GM12878 (cell line): ENCODE data around the gene EVX2. TPM values are rescaled to one million over a fixed set of nuclear protein-coding genes. Genes with fewer than 3 reads are reported as not detected.

Experiments
- ATAC-seq: fragments of 200-7000 bp; cut with Tn5 transposase; 3 replicates; pipeline ENCODE4 v1.9.1; 2020; ENCODE audit warnings: mild to moderate bottlenecking, moderate library complexity
- BruUV-seq: library from RNA; stranded (reverse); fragments of 400-500 nt; replicated peaks from 2 replicates; lab custom pipeline; 2021; lab: Mats Ljungman, UMichigan
- CTCF ChIA-PET: fragments of 300-600 bp; sonication (Branson Sonifier 250); formaldehyde crosslinking; extraction: SDS; loops from one replicate; lab custom pipeline; 2021; ENCODE audit warnings: inconsistent platforms; lab: Yijun Ruan, JAX
- POLR2A ChIA-PET: fragments of 350-600 bp; formaldehyde crosslinking; extraction: SDS; loops from one replicate; lab custom pipeline; 2021; ENCODE audit warnings: inconsistent platforms; lab: Charles Lee
- RAD21 ChIA-PET: fragments of 300-600 bp; sonication (Branson Sonifier 250); formaldehyde crosslinking; loops from one replicate; lab custom pipeline; 2023; ENCODE audit warnings: antibody characterized with exemption; ENCODE audit not compliant: unreplicated experiment; lab: Charles Lee
- SMC1A ChIA-PET: fragments of 300-600 bp; sonication (Branson Sonifier 250); formaldehyde crosslinking; loops from one replicate; lab custom pipeline; 2023; ENCODE audit not compliant: unreplicated experiment, uncharacterized antibody; lab: Charles Lee
- DNase-seq: peaks from one replicate; pipeline ENCODE4 v3.0.0-alpha.2; 2011; ENCODE audit warnings: low read depth, low spot score
- FAIRE-seq: peaks from 3 replicates; lab custom pipeline; 2011; peaks lifted over from hg19 to GRCh38; lab: Jason Lieb, UNC
- H2AFZ ChIP-seq: 2 replicates; pipeline ENCODE4 v1.6.0; 2011; ENCODE audit warnings: low read depth, low read length, control low read depth; ENCODE audit not compliant: control insufficient read depth
- H3K27ac ChIP-seq: 2 replicates; pipeline ENCODE4 v1.5.1; 2011; ENCODE audit warnings: control low read depth; ENCODE audit not compliant: control insufficient read depth, insufficient read depth
- H3K27me3 ChIP-seq, 2 experiments: replicated peaks in 1 of 2; 2 replicates each; pipeline versions ENCODE4 v1.6.0 to v1.6.1; 2011; ENCODE audit warnings: low read length in 1 of 2; ENCODE audit not compliant: control insufficient read depth in 2 of 2, insufficient read depth in 2 of 2
- H3K36me3 ChIP-seq, 2 experiments: 2 replicates each; pipeline ENCODE4 v1.5.1; 2011; ENCODE audit warnings: low read length in 1 of 2; ENCODE audit not compliant: control insufficient read depth in 2 of 2, insufficient read depth in 2 of 2
- H3K4me1 ChIP-seq: 2 replicates; pipeline ENCODE4 v1.6.1; 2011; ENCODE audit warnings: mild to moderate bottlenecking, low read length, moderate library complexity, mixed read lengths; ENCODE audit not compliant: control insufficient read depth, insufficient read depth
- H3K4me2 ChIP-seq: 2 replicates; pipeline ENCODE4 v1.6.0; 2011; ENCODE audit warnings: control low read depth; ENCODE audit not compliant: control insufficient read depth, insufficient read depth
- H3K4me3 ChIP-seq: fragments of 200-600 bp; sonication (generic); 2 replicates; pipeline ENCODE4 v1.5.1; 2016
- H3K79me2 ChIP-seq: 2 replicates; pipeline ENCODE4 v1.6.0; 2011; ENCODE audit warnings: low read length; ENCODE audit not compliant: control insufficient read depth, insufficient read depth
- H3K9ac ChIP-seq: 2 replicates; pipeline ENCODE4 v1.8.0; 2011; ENCODE audit warnings: low read length, control low read depth, mixed read lengths; ENCODE audit not compliant: control insufficient read depth, insufficient read depth
- H3K9me3 ChIP-seq: replicated peaks from 3 replicates; pipeline ENCODE4 v1.5.1; 2011; ENCODE audit warnings: mild to moderate bottlenecking, low read length; ENCODE audit not compliant: control insufficient read depth, insufficient read depth
- H4K20me1 ChIP-seq: 2 replicates; pipeline ENCODE4 v1.6.0; 2011; ENCODE audit not compliant: control insufficient read depth, insufficient read depth
- BHLHE40 ChIP-seq, 2 experiments: fragments of 450-650 bp in 1 of 2; IDR thresholded peaks; 2 replicates each; pipeline ENCODE4 v1.6.1; 2011 to 2017; ENCODE audit warnings: low read depth in 2 of 2, borderline replicate concordance in 1 of 2, improper control_type of control experiment in 1 of 2, low read length in 1 of 2, mild to moderate bottlenecking in 1 of 2
- EED ChIP-seq: sonication (generic); IDR thresholded peaks from 2 replicates; pipeline ENCODE4 v1.6.1; 2016; ENCODE audit warnings: antibody characterized with exemption, low read depth
- EP300 ChIP-seq, 2 experiments: fragments of 150-350 bp in 1 of 2; IDR thresholded peaks; 2 replicates each; pipeline ENCODE4 v1.6.1; 2011 to 2012; ENCODE audit warnings: low read depth in 2 of 2, low read length in 2 of 2, borderline replicate concordance in 1 of 2, improper control_type of control experiment in 1 of 2, inconsistent platforms in 1 of 2; ENCODE audit not compliant: control insufficient read depth in 1 of 2
- FOS ChIP-seq: IDR thresholded peaks from 3 replicates; pipeline ENCODE4 v1.6.1; 2011; ENCODE audit warnings: borderline replicate concordance; ENCODE audit not compliant: insufficient read length; ENCODE audit errors: extremely low read depth
- HDAC2 ChIP-seq: fragments of 200-600 bp; sonication (generic); IDR thresholded peaks from 2 replicates; pipeline ENCODE4 v1.6.1; 2017
- JUNB ChIP-seq: IDR thresholded peaks from 2 replicates; pipeline ENCODE4 v1.6.1; 2016; ENCODE audit warnings: antibody characterized with exemption, mild to moderate bottlenecking
- MXI1 ChIP-seq: fragments of 150-350 bp; IDR thresholded peaks from 2 replicates; pipeline ENCODE4 v1.6.1; 2011; ENCODE audit warnings: low read depth, mild to moderate bottlenecking, inconsistent platforms, low read length, improper control_type of control experiment
- SPI1 ChIP-seq: IDR thresholded peaks from 2 replicates; pipeline ENCODE4 v1.6.1; 2011; ENCODE audit warnings: low read depth, mild to moderate bottlenecking, low read length, moderate library complexity, borderline replicate concordance; ENCODE audit not compliant: insufficient read depth
- SUPT20H ChIP-seq: IDR thresholded peaks from 2 replicates; pipeline ENCODE4 v1.6.1; 2011; ENCODE audit warnings: low read depth, mild to moderate bottlenecking, low read length, moderate library complexity, borderline replicate concordance; ENCODE audit not compliant: control insufficient read depth
- WGBS: methylation state at CpG from one replicate; pipeline ENCODE4 v1.1.6; 2016; ENCODE audit warnings: low lambda C conversion rate; ENCODE audit not compliant: insufficient replicate concordance, insufficient coverage; ENCODE audit errors: missing lambda C conversion rate; 5-methylcytosine and 5-hydroxymethylcytosine counted together
- in situ Hi-C: fragments of 300-500 bp; cut with MboI; formaldehyde crosslinking; loops from 9 replicates; pipeline ENCODE4 v1.14.3; 2018; ENCODE audit warnings: mixed read lengths
- intact Hi-C: fragments of 100-400 bp; cut with micrococcal nuclease; formaldehyde crosslinking; loops from one replicate; pipeline ENCODE4 v1.14.2; 2022; ENCODE audit not compliant: unreplicated experiment
- polyA plus RNA-seq, 11 experiments: library from polyadenylated mRNA; depleted of rRNA in 4 of 11; unstranded in 6 of 11; stranded (reverse) in 5 of 11; fragments of >200 nt; fragmentation: Nextera tagmentation in 4 of 11; fragmentation: Illumina TruSeq in 1 of 11; extraction: Ambion mirVana in 4 of 11; extraction: Trizol in 1 of 11; gene quantifications; 1 replicate in 1 of 11; 2 replicates in 10 of 11; pipeline versions ENCODE4 v1.2.1 to v1.2.3, GENCODE V29; 2011 to 2016; ENCODE audit warnings: inconsistent platforms in 2 of 11, missing spikeins in 2 of 11, low read depth in 1 of 11
- total RNA-seq, 4 experiments: library from RNA; depleted of rRNA in 3 of 4; stranded (reverse); fragments of >200 nt in 3 of 4; fragmentation: Illumina TruSeq in 1 of 4; extraction: Trizol in 1 of 4; gene quantifications; 2 replicates each; pipeline versions ENCODE4 v1.2.1 to v1.2.3, GENCODE V29; 2013 to 2021
- TF ChIP-seq, protein P1 (sequence below): fragments of 450-650 bp; IDR thresholded peaks from 2 replicates; pipeline ENCODE4 v1.6.1; 2018; ENCODE audit warnings: borderline replicate concordance, mild to moderate bottlenecking; ENCODE audit not compliant: partially characterized antibody
- TF ChIP-seq, protein P2 (sequence below): fragments of 450-650 bp; IDR thresholded peaks from 2 replicates; pipeline ENCODE4 v1.6.1; 2017; ENCODE audit warnings: mild to moderate bottlenecking, moderate library complexity
- TF ChIP-seq, protein P3 (sequence below): fragments of 450-650 bp; IDR thresholded peaks from 2 replicates; pipeline ENCODE4 v1.6.1; 2017; ENCODE audit warnings: borderline replicate concordance

Gene EVX2
- total and polyA plus RNA-seq, 10 of the 15 experiments (the other 5 are each of a cell fraction or from before 2014, with no cell fraction given): not detected

DNA sequence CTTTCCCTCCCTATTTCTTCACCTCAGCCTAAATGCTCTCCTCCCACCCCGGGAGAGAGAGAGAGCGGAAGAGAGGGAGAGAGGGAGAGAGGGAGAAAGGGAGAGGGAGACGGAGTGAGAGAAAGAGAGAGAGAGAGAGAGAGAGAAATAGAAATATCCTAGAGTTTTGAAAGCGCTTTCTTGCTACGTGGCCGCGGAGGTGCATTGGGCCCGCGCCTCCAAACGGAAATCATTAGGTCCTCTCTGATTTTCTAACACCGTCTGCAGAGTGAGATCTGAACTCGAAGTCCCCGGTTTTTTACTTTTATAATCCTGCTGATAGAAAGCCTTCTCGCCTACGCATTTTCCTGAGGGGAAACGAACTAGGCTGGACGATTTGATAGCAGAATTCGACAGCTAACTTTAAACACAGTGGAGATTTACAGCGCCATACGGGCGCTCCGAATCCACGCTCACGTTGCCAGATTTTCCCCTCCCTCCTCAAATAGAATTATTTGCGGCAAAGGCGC lies 903 bp upstream of the EVX2 start (continued):
- TF ChIP-seq, protein P1, sequence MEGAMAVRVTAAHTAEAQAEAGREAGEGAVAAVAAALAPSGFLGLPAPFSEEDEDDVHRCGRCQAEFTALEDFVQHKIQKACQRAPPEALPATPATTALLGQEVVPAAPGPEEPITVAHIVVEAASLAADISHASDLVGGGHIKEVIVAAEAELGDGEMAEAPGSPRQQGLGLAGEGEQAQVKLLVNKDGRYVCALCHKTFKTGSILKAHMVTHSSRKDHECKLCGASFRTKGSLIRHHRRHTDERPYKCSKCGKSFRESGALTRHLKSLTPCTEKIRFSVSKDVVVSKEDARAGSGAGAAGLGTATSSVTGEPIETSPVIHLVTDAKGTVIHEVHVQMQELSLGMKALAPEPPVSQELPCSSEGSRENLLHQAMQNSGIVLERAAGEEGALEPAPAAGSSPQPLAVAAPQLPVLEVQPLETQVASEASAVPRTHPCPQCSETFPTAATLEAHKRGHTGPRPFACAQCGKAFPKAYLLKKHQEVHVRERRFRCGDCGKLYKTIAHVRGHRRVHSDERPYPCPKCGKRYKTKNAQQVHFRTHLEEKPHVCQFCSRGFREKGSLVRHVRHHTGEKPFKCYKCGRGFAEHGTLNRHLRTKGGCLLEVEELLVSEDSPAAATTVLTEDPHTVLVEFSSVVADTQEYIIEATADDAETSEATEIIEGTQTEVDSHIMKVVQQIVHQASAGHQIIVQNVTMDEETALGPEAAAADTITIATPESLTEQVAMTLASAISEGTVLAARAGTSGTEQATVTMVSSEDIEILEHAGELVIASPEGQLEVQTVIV: no peak
- TF ChIP-seq EP300 (IDR thresholded peaks at IDR 0.05; ENCODE audit: borderline replicate concordance in 1 of 2, control insufficient read depth in 1 of 2, low read depth in 2 of 2, low read length in 2 of 2): no peak

DNA sequence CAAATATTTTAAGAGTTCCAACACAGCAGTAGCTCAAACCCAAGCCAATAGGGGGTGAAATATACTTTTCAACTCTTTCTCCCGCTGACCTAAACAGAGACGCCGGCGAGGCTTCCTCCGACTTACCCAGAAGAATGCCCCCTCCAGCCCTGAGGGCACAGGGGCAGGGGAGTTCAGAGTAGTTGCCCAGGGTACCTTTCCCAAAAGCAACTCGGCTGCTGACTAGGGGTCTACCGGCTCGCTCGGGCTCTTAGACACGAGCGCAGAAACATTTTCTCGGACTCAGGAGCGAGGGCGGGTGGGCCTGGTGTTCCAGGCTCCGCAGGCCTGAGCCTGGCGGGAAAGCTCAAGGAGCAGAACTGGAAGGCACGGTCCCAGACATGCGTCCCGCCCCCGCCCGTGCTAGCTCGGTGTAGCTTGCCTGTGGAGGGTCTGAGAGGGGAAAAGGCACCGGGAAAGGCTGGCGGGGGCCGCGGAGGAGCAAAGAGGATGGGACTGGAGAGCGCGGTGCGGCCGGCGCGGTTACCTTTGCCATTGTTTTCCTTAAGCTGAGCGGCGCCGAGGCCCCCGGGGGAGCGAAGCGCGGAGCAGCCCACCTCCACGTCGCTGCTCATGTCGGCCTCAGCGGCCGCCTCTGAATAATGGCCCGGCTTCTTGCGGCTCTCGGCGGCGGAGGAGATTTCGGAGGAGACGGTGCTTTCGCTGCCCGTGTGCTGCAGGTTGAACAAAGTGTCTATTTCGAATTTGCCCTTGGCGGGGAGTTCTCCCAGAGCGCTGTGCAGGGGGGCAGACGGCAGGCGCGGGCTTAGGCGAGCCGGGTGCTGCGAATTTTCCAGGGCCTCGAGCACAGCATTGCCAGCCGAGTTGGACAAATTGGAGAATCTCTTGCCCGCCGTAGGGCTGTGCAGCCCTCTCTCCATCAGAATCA lies 674 bp downstream of the EVX2 start:
- CTCF ChIA-PET: no interaction called here
- H3K4me2 ChIP-seq: no peak overlapping the region
- ATAC-seq: no peak
- SMC1A ChIA-PET: no interaction called here
- H3K4me1 ChIP-seq: no peaks in the 10 kb centered on the region
- RAD21 ChIA-PET: no interaction called here
- no peak overlapping the region for H3K27ac ChIP-seq
- FAIRE-seq: no peak
- H3K79me2 ChIP-seq: no peaks in the 10 kb centered on the region
- no peak overlapping the region for H3K4me3 ChIP-seq
- DNase-seq: no peak
- no TSS peak for BruUV-seq
- intact Hi-C loops (loop anchor here (10.0 kb wide), 1 partner anchor 198 kb away; no protein-coding TSS in a partner anchor), in situ Hi-C loops (no loop called here)
- H3K9me3 ChIP-seq: peaks cover 20% of the 10 kb centered on the region; the same call in 2 of the 3 replicates
- H3K9ac ChIP-seq: no peak overlapping the region
- peaks cover 5 to 18% of the 10 kb centered on the region in 2 experiments for H3K27me3 ChIP-seq
- 57% methylated on average over 66 of the region's 66 CpGs for WGBS
- no peaks in the 10 kb centered on the region for H4K20me1 ChIP-seq
- no peak overlapping the region for H2AFZ ChIP-seq
- no peaks in the 10 kb centered on the region for H3K36me3 ChIP-seq
- POLR2A ChIA-PET: no interaction called here
- TF ChIP-seq, protein P2, sequence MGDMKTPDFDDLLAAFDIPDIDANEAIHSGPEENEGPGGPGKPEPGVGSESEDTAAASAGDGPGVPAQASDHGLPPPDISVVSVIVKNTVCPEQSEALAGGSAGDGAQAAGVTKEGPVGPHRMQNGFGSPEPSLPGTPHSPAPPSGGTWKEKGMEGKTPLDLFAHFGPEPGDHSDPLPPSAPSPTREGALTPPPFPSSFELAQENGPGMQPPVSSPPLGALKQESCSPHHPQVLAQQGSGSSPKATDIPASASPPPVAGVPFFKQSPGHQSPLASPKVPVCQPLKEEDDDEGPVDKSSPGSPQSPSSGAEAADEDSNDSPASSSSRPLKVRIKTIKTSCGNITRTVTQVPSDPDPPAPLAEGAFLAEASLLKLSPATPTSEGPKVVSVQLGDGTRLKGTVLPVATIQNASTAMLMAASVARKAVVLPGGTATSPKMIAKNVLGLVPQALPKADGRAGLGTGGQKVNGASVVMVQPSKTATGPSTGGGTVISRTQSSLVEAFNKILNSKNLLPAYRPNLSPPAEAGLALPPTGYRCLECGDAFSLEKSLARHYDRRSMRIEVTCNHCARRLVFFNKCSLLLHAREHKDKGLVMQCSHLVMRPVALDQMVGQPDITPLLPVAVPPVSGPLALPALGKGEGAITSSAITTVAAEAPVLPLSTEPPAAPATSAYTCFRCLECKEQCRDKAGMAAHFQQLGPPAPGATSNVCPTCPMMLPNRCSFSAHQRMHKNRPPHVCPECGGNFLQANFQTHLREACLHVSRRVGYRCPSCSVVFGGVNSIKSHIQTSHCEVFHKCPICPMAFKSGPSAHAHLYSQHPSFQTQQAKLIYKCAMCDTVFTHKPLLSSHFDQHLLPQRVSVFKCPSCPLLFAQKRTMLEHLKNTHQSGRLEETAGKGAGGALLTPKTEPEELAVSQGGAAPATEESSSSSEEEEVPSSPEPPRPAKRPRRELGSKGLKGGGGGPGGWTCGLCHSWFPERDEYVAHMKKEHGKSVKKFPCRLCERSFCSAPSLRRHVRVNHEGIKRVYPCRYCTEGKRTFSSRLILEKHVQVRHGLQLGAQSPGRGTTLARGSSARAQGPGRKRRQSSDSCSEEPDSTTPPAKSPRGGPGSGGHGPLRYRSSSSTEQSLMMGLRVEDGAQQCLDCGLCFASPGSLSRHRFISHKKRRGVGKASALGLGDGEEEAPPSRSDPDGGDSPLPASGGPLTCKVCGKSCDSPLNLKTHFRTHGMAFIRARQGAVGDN: no peak
- TF ChIP-seq BHLHE40 (IDR thresholded peaks at IDR 0.05; ENCODE audit: borderline replicate concordance in 1 of 2, low read depth in 2 of 2, low read length in 1 of 2) (no peak), SPI1 (no peak), MXI1 (no peak), HDAC2 (no peak), EED (no peak), JUNB (no peak), FOS (no peak), SUPT20H (no peak)
- TF ChIP-seq, protein P3, sequence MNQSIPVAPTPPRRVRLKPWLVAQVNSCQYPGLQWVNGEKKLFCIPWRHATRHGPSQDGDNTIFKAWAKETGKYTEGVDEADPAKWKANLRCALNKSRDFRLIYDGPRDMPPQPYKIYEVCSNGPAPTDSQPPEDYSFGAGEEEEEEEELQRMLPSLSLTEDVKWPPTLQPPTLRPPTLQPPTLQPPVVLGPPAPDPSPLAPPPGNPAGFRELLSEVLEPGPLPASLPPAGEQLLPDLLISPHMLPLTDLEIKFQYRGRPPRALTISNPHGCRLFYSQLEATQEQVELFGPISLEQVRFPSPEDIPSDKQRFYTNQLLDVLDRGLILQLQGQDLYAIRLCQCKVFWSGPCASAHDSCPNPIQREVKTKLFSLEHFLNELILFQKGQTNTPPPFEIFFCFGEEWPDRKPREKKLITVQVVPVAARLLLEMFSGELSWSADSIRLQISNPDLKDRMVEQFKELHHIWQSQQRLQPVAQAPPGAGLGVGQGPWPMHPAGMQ: no peak
